Stimulated activated CD8-positive, alpha-beta memory T cell treated with anti-CD3 and anti-CD28 coated beads, Interleukin-4, amount 100 ng/mL, for 1 hour (primary cell): ENCODE results near the gene RAB11A.
"Not testable (repeated sequence)": the region's sequence is repeated elsewhere in the genome, so short reads cannot be mapped to it uniquely, and the experiment has no call there.

ENCODE experiments used
- DNase-seq, 2 donors: peaks; one replicate each; pipeline ENCODE4 v3.0.0-alpha.2; 2020; ENCODE audit warnings: low read depth in 2 of 2, low spot score in 1 of 2

Gene RAB11A

DNA sequence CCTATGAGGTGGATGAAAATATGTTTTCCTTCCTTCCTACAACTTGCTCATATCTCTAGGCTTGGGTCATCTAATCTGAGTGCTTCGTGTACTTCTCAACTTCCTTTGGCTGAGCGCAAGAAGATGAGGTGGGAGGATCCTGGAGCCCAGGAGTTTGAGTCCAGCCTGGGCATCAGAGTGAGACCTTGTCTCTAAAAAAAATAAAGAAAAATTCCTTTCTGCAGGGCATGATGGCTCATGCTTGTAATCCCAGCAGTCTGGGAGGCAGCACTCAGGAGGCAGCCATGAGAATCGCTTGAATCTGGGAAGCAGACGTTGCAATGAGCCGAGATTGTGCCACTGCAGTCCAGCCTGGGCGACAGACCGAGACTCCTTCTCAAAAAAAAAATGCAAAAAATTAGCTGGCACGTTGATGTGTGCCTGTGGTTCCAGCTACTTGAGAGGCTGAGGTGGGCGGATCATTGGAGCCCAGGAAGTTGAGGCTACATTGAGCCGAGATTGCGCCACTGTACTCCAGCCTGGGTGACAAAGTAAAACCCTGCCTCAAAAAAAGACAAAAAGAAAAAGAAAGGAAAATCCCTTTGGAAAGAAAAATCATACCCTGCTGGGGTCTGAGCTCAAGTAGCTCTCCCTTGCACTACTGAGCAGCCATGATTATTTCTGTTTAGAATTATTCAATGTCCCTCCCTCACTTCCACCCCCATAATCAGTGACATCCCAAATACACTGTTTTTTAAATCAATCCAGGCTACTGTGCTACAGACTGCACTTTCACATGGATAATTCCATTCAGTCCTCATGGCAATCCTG is 28.0 kb upstream of the RAB11A start:
- no peak for DNase-seq

- DNase-seq: no peak
Observed at GRCh38 chr15:65845826-65846519, 23.3 kb upstream of the RAB11A start.

DNA sequence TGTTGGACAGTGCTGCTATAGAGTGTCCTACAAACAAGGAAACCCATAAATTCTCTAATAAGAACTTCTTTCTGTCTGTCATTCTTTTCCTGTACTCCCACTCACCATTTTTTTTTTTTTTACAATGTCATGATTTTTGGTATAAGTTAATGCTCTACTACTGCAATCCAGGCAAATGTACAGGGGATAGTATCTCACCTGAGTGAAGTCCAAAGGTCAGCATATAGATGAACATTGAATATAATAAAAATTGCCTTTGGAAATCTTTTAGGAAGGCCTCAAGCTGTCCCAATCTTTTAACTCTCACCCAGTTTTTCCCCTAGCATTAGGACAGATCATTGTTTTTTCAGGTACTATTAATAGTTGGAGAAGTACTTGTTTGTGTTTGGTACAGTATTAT is 21.3 kb upstream of the RAB11A start:
- no peak for DNase-seq

DNA sequence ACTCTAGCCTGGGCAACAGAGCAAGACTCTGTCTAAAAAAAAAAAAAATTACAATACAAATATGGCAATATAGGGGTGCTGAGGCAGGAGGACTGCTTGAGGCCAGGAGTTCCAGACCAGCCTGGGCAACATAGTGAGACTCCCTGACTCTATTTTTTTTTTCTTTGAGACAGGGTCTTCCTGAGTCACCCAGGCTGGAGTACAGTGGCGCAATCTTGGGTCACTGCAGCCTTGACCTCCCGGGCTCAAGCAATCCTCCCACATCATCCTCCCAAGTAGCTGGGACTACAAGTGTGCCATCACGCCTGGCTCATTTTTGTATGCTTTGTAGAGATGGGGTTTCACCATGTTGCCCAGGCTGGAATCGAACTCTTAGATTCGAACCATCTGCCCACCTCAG is 17.3 kb upstream of the RAB11A start:
- no peak for DNase-seq

GRCh38 chr15:65856821-65857455 is 12.4 kb upstream of the RAB11A start:
- DNase-seq: peak; percentile 61 to 68

- DNase-seq: no peak
Observed at GRCh38 chr15:65857718-65858402, 11.4 kb upstream of the RAB11A start.

- DNase-seq: no peak
Observed at GRCh38 chr15:65862682-65863081, 6.6 kb upstream of the RAB11A start.

DNA sequence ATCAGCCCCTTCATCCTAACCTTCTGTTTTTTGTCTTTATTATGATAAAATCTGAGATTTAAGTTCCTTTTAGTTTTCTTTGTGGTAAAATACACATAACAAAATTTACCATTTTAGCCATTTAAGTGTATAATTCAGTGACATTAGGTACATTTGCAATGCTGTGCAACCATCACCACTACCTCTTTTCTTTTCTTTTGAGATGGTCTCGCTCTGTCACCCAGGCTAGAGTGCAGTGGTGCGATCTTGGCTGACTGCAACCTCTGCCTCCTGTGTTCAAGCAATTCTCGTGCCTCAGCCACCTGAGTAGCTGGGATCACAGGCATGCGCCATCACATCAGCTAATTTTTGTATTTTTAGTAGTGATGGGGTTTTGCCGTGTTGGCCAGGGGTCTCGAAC is 6.2 kb upstream of the RAB11A start:
- DNase-seq: no peak

DNA sequence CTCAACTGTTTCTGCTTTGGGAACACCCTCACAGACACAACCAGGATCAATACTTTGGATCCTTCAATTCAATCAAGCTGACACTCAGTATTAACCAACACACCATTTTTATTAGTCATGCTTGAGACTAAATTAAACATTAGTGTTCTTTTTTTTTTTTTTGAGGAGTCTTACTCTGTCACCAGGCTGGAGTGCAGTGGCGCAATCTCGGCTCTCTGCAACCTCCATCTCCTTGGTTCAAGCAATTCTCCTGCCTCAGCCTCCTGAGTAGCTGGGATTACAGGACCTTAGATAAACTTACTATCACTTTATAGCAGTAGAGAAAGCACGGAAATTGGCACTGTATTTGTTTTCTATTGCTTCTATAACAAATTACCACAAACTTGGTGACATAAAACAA is 2.0 kb upstream of the RAB11A start:
- DNase-seq: no peak

- DNase-seq: not testable (repeated sequence)
Observed at GRCh38 chr15:65867933-65868332, 1.4 kb upstream of the RAB11A start.

DNA sequence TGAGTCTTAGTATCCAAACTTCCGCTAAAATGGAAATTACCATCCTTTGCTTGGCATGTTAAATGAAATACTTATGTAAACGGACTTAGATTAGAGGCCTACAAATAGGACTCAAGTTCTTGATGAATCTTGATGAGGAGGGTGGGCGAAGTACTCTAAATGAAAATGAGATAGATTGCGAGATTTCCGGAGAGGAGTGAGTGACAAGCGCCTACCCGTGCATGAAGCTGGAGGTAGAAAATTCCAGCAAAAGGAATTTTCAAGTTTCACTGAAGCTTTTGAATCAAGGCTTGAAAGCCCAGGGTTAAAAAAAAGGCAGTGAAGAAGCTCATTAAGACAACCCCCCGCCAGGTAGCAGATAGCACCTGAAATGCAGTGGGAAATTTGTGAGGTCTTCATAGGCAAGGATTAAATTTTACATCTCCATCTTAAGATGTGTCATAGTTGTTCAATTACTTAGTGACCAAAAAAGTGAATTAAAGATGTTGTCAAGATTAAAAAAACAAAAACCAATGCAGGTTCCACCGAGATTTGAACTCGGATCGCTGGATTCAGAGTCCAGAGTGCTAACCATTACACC is 655 bp upstream of the RAB11A start:
- no peak for DNase-seq

DNA sequence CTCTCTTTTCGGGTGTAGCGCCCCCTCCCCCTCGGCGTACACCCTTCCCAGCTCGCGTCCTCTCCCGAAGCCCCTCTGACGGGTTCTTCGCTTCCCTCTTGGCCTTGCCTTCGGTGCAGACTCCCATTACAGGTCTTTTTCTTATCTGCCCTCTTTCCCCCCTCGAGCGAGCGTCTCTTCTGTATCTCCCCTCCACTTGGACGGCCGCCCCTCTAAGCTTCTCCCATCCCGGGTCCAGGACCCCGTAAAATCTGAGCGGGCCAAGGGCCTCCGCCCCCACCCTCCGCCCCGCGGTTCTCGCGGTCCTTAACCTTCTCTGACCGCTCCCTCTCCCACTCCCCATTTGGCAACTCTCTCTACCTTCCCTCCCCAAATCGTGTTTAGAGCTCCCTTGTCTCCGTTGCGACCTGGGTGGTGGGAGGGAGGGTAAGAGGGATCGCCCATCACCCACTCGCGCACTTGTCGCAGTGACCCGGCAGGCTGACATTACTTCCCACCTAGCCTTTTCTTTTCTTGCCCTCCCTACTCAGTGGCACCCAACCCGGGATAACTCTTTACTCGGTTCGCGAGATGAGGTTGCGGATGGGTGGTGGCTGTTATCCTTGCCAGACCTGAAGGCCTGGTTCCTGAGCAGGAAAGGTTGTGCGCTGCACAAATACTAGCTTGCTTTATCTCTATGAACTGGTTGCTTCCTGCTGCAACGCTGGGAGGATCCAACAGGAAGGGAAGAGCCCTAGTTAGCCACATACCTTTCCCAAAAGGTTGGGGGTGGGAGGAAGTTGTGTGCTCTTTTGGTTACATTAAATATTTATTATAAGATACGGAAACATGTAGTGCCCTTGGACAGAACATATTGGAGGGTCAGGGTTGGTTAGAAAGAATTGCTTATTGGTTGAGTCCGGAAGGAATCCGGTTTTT is 922 bp downstream of the RAB11A start:
- no peak for DNase-seq

GRCh38 chr15:65870889-65871533 is 1.7 kb downstream of the RAB11A start:
- DNase-seq: no peak

DNA sequence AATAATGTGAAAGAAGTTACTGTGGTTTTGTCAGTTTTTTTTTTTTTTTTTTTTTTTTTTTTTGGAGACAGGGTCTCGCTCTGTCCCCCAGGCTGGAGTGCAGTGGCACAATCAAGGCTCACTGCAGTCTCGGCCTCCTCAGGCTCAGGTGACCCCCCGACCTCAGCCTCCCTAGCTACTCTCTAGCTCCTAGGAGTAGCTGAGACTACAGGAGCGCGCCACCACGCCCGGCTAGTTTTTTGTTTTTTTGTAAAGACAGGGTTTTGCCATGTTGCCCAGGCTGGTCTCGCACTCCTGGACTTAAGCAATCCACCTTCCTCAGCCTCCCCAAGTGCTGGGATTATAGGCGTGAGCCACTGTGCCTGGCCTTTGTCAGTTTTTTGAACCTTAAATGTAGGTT is 2.6 kb downstream of the RAB11A start:
- DNase-seq: not testable (repeated sequence)

GRCh38 chr15:65872596-65872995 is 3.3 kb downstream of the RAB11A start:
- DNase-seq: not testable (repeated sequence)

DNA sequence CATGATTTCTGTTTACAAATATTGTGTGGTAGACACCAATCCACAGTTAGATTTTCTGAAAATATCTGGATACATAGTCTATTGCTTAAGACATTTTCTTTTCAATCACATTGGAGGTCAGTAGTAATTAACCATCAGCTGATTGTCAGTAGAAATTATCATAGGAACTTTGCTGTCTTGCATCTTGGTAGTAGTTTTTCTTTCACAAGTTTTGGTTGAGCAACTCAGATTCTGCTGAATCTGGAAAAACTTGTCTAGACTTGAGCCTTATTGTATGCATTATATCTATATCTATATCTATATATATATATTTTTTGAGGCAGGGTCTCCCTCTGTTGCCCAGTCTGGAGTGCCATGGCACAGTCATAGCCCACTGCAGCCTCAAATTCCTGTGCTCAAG is 4.0 kb downstream of the RAB11A start:
- DNase-seq: no peak

DNA sequence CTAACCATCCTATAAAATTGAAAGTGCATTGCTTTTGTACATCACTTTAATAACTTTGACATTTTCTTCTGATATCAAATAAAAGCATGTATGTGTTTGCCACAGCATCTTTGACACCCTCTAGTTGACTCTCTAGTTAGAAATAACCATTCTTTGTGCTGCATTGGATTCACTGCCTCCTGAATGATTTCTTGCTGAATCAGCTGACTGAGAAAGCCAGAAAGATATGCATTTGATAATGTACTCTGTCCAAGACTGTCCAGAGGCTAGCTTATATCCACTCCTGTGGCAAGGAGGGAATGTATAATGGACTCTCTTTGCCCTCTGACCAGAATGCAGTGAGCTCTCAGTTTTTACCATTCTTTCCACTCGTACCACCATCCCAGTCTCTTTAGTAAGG is 6.2 kb downstream of the RAB11A start:
- DNase-seq: no peak

DNA sequence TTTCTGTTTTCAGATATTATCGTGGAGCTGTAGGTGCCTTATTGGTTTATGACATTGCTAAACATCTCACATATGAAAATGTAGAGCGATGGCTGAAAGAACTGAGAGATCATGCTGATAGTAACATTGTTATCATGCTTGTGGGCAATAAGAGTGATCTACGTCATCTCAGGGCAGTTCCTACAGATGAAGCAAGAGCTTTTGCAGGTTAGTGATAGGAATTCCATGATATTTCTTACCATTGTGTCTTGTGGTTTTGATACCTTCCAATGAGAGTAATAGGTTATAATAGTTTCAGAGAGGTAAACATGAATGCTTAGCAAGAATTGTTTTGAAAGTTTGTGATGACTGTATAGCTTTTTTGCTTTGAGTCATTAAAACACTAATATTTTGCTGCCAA is 8.5 kb downstream of the RAB11A start:
- DNase-seq: no peak

DNA sequence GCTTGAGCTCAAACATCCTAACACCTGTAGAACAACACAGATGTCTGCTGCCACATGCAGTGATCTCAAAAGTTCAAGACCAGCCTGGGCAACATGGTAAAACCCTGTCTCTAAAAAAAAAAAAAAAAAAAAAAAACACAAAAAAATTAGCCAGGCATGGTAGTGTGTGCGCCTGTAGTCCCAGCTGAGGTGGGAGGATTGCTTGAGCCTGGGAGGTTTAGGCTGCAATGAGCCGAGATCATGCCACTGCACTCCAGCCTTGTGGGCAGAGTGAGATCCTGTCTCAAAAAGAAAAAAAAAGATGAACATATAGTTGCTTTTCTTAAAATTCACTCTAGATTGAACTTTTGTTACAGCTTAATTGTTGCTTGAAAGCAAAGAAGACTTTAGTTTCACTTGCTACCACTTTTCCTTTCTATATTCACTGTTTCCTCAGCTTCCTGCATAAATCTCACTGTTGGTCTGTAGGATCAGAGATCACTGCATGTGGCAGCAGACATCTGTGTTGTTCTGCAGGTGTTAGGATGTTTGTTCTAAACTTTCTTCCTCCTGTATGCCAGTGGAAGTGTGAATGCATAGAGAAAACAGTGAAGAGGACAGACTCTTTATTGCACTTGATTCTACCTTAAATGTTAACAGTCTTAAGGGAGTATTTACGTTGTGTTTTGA is 12.6 kb downstream of the RAB11A start:
- no peak for DNase-seq
